GM12892 (cell line): ENCODE measurements around the gene SLC24A5.

Source experiments
- POLR2A ChIP-seq: IDR thresholded peaks from 2 replicates; pipeline ENCODE4 v1.6.1; 2011; ENCODE audit warnings: low read depth, low read length, control low read depth
- POLR2AphosphoS5 ChIP-seq: IDR thresholded peaks from 2 replicates; pipeline ENCODE4 v1.6.1; 2011; ENCODE audit warnings: low read depth, low read length, control low read depth
- TAF1 ChIP-seq: IDR thresholded peaks from 2 replicates; pipeline ENCODE4 v1.6.1; 2011; ENCODE audit warnings: low read depth, mild to moderate bottlenecking, control low read depth, low read length, borderline replicate concordance

DNA sequence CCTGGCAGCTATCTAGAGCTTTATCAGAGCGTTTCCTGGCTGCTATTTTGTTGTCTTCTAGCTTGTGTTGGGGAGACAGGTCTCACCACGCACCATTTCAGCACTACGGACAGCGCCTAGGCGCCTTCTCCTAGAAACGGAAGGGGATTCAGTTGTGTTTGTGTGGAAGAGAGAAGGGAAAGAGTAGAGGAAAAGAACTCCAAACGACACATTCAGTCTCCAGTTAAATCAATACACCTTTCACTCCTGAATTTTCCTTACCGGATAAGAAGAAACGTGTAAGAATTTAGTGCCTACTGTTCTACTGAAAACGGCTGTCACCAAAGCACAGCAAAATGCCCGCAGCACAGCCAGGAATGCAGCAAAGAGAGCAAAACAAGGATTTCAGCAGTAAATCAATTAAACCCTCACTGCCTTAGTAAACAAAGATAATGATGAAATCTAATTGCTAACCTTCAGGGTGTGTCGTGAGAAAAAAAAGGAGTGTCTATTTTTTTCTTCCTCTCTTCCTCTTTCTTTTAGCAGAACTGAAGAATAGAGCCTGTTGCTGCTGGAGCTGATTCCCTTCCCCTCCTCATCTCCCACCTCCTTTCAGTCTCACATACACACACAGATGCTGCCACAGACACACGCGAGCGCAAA lies 70.3 kb downstream of the SLC24A5 start:
- TF ChIP-seq TAF1 (no peak), POLR2A (no peak), POLR2AphosphoS5 (no peak)
